Activated CD8-positive, alpha-beta memory T cell treated with anti-CD3 and anti-CD28 coated beads for 36 hours (primary cell): ENCODE data around the gene SLC41A3. TPM values are rescaled to one million over a fixed set of nuclear protein-coding genes. Genes with fewer than 3 reads are reported as not detected.
"Not testable (repeated sequence)": the region's sequence is repeated elsewhere in the genome, so short reads cannot be mapped to it uniquely, and the experiment has no call there.

Source experiments
- CTCF ChIA-PET: fragments of 350-600 bp; sonication (Branson Sonifier 250); formaldehyde crosslinking; loops from one replicate; lab custom pipeline; 2021; ENCODE audit warnings: antibody characterized with exemption; lab: Charles Lee
- POLR2A ChIA-PET: fragments of 350-600 bp; sonication (Branson Sonifier 250); formaldehyde crosslinking; loops from one replicate; lab custom pipeline; 2021; ENCODE audit warnings: antibody characterized with exemption; lab: Charles Lee
- total RNA-seq, 2 experiments: library from RNA; stranded (reverse); gene quantifications; one replicate each; pipeline ENCODE4 v1.2.3, GENCODE V29; 2021

SLC41A3 gene
- total RNA-seq, 2 experiments from 2014 or later = 27.8 to 29.1 TPM

DNA sequence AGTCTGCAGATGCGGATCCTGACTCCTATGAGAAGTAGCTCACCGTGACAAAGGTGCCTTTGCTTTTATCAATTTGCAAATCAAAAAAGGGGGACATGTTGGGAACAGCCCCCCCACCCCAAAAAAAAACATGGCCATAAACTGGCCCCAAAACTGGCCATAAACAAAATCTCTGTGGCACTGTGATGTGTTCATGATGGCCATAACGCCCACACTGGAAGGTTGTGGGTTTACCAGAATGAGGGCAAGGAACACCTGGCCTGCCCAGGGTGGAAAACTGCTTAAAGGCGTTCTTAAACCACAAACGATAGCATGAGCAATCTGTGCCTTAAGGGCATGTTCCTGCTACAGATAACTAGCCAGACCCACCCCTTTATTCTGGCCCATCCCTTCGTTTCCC, 12.3 kb upstream of the SLC41A3 start:
- CTCF ChIA-PET, POLR2A ChIA-PET: not testable (repeated sequence)

DNA sequence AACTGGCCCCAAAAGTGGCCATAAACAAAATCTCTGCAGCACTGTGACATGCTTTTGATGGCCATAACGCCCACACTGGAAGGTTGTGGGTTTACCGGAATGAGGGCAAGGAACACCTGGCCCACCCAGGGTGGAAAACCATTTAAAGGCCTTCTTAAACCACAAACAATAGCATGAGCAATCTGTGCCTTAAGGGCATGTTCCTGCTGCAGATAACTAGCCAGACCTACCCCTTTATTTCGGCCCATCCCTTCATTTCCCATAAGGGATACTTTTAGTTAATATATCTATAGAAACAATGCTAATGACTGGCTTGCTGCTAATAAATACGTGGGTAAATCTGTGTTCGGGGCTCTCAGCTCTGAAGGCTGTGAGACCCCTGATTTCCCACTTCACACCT, 8.2 kb upstream of the SLC41A3 start:
- CTCF ChIA-PET, POLR2A ChIA-PET: not testable (repeated sequence)

DNA sequence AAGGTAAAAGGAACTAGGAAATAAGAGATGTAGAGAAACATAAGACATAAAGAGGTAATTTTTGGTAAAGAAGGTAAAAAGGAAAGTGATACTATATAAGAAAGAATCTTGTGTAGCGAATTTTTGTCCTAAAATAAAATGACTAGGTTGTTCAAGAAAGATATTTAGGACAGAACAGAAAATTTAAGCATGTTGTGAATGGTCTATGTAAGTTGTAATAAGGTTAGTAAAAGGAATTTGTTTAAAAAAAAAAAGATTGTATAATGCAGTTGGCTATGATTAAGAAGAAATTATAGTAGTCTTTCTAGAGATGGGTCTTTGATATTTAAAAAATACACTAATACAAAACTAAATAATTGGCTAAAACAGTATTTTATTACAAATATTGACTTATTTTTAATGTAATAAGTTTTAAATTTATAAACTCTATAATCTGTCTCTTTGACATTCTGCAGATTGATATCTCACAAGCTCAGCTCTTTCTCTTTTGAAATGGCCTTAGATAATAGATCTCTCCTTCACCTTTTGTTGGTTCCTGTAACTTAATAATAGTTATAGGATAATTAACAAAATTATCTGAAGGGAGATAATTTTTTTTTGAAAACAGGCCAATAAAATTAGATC, 3.7 kb upstream of the SLC41A3 start:
- ChIA-PET POLR2A (no interaction called here), CTCF (no interaction called here)

DNA sequence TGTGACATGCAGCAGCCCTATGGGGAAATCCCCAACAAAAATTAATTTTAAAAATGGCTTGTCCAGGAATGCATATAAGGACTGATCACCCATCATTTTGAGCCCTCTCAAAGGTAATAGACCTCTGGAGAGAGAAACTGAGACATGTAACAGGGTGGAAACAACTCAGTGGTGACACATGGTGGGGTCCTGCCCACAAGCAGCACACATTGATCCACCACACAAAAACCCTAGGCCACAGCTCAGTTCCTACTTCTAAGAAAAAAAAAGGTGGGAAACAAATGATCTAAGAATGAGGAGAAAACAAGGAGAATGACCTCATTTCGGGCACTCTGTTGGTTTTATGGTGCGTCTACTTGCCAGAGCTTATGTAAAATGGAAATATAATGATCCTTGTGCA, 1.9 kb upstream of the SLC41A3 start:
- ChIA-PET POLR2A (no interaction called here), CTCF (no interaction called here)

DNA sequence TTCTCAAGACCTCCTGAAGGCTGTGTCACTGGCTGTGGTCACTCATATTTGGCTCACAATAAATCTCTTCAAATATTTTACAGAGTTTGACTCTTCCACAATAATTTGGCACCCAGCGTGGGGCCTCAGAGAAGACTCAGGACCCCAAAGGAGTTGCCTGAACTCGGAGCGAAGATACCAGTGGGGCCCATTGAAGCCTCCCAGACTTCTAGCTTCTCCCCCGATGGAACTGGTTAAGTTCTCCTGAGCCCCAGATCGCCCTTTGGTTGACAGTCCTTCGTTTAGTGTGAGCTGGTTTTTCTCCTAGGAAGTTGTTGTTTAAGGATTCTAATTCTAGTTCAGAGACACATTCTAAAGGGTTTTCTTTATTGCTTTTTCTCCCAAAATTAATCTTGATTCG, 1.4 kb upstream of the SLC41A3 start:
- POLR2A ChIA-PET = no interaction called here
- CTCF ChIA-PET = no interaction called here

DNA sequence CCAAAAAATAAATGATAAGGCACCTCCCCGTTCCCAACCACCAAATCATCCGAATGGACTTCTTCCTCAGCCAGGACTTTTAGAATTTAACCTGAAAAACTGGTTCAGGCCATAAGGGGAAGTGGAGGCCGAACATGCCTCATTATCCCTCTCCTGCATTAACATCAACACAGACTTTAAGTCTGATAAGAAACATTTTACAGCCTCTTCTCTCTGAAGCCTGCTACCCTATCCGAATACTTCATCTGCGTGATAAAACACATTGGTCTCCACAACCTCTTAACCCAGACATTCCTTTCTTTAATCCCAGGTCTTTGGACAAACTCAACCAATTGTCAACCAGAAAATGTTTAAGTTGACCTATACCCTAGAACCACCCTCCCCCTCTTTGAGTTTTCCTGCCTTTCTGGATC, 850 bp upstream of the SLC41A3 start:
- POLR2A ChIA-PET = interaction anchor here (1.4 kb wide), 1 partner anchor 168 kb away, joined by 5 read pairs; no protein-coding TSS in a partner anchor

DNA sequence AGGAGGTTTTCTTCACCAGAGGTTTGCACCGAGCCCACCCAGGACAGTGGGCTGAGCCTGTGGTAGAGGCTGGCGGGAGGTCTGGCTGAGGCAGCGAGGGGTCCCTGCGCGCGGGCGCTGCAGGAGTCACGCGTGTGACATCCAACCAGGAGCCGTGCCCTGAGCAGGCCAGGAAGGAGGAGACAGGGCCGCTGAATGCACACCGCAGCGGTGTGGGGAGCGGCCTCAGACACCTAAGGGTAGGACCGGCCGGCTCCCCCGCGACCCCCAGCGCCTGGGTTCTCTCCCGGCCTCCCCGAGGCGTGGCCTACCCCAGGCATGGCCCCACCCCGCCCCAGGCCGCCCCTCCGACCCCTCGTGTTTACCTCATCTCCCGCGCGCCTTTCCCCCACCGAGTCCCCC, 412 bp downstream of the SLC41A3 start:
- ChIA-PET CTCF (no interaction called here), POLR2A (interaction anchor here (1.4 kb wide), 1 partner anchor 167 kb away, joined by 5 read pairs; no protein-coding TSS in a partner anchor)

More for the DNA sequence above, 850 bp upstream of the SLC41A3 start:
- CTCF ChIA-PET = no interaction called here

DNA sequence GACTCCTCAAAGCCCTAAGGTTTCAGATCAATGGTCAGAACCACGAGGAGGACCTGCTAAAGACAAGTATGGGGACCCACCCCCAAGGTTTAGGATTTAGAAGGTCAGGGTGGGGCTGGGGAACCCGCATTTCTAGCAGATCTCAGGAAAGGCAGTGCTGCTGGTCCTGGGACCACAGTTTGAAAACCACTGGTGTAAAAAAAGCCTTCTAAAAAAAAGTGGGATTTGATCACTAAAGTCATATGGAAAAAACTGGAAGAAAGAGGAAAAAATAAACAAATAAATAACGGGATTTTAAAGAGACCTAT, 832 bp downstream of the SLC41A3 start:
- ChIA-PET CTCF (no interaction called here), POLR2A (no interaction called here)

DNA sequence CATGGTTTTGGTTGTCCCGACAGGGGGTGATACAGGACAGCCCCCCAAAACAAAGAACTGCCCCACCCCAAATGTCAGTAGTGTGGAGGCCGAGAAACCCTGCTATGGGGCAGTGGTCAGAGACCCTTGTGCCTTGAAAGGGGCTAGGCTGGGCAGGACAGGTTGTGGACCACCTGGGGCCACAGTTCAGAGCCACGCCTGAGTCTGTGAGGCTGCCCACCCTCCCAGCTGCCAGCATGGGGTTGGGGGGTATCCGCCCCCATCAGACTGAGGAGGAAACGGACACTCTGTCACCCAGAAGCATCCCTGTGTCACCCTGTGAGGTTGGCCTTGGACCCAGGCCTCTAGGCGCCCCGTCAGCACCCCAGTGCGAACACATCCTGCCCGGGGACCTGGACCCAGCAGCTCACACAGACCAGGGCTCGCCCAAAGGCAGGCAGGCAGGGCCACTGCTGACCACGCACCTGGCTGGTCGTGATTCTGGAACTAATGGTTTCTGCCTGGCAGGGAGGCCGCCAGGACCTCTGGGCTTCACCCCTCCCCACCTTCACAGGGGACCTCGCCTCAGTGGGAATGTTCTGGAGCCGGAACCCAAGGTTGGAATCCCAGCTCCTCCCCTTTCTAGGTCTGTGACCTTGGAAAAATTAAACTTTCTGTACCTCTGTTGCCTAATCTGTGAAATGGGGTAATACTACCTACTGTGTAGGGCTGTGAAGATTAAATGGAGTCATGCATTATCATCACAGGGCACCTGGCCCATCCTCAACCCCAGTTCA, 1.4 kb downstream of the SLC41A3 start:
- ChIA-PET POLR2A (no interaction called here), CTCF (no interaction called here)

DNA sequence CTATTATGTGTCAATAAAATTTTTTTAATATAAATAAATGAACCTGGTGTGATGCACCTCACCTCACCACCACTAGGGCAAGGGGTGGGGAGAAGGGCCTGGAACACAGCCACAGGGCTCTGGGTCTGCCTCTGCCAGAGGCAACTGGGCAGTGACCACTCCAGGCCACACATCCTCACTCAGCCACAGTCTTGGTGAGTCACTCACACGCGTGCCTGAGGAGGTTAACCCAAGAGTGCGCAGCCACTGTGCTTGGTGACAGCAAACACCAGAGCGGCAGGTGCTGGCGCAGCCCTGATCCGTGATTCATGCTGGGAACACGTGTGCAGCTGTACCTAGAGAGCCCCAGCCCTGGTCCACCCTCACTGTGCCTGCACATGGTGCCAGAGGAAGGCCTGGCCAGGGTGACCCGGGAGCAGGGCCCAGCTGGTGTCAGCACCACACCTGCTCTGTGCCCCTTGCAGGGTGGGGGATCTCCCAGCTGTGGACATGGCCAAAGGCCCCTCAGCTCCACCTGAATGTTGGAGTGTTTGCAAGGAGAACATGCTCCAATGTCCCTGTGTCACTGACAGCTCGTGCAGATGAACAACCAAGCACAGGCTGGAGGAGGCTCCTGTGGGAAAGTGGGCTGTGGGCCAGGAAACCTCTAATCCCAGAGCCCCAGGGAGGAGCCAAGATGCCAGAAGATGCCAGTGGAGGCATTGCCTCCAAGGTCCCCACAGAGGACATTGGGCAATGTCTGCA, 2.1 kb downstream of the SLC41A3 start:
- ChIA-PET POLR2A (no interaction called here), CTCF (no interaction called here)

DNA sequence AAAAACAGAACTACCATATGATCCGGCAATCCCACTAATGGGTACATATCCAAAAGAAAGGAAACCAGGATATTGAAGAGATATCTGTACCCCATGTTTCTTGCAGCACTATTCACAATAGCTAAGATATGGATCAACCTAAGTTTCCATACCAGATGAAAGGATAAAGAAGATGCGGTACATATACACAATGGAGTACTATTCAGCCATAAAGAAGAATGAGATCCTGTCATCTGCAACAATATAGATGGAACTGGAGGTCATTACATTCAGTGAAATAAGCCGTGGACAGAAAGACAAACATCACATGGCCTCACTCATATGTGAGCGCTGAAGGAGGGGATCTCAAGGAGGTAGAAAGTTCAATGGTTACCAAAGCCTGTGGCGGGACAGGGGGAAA, 3.0 kb downstream of the SLC41A3 start:
- CTCF ChIA-PET = no interaction called here
- POLR2A ChIA-PET = no interaction called here

DNA sequence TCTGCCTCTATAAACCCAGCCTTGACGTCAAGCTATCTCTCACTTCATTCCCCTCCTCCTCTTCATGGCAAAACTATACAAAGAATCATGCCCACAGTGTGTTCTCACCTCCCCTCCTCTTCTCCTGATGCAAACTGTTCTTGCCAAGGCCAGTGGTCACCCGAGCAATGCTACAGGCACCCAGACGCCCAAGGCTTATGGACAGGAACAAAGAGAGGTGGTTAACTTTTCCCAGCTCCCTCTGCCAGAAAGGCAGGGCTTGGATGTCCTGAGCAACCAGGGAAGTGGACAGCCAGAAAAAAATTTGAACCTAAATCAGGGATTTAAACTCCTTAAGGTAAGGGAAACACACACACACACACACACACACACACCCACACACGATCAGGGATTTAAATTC, 5.1 kb downstream of the SLC41A3 start:
- POLR2A ChIA-PET = no interaction called here
- CTCF ChIA-PET = no interaction called here

DNA sequence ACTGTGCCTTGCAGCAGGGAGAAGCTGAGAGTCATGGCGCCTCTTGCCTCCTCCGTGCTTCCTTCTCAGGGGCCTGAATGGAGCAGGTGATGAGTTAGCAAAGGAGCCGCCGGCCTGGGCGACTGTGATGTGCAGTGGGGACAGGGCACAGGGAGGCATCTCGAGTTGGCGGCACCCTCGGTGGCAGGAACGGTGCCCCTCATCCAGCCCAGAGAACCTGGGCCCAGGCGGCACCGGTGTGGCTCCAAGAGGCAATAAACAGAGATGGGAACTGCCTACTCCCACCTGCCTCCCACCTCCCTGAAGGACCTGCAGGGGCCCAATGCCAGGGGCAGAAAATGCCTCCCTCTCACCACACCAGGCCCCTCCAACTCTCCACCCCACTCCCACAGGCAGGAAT, 6.2 kb downstream of the SLC41A3 start:
- ChIA-PET POLR2A (no interaction called here), CTCF (no interaction called here)

DNA sequence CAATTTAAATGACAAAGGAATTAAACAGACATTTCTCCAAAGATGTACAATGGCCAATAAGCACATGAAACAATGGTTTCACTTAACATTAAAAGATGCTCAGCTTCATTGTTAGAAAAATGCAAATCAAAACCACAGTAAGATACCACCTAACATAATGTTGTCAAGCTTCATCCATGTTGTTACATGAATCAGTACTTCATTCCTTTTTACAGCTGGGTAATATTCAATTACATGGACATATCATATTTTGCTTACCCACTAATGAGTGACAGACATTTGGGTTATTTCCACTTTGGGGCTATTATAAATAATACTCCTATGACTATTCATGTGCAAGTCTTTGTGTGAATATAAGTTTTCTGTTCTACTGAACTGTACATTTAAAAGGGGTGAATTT, 7.8 kb downstream of the SLC41A3 start:
- ChIA-PET POLR2A (no interaction called here), CTCF (no interaction called here)

DNA sequence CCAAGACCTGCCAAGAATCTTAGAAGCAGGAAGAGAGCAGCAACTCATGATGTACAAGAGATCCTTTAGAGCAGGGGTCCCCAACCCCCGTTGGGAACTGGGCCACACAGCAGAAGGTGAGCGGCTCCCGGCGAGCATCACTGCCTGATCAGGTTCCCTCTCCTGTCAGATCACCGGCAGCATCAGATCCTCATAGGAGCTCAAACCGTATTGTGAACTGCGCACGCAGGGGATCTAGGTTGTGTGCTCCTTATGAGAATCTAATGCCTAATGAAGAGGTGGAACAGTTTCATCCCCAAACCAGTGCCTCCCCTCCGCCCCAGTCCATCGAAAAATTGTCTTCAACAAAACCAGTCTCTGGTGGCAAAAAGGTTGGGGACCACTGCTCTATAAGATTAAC, 13.8 kb downstream of the SLC41A3 start:
- POLR2A ChIA-PET = no interaction called here

DNA sequence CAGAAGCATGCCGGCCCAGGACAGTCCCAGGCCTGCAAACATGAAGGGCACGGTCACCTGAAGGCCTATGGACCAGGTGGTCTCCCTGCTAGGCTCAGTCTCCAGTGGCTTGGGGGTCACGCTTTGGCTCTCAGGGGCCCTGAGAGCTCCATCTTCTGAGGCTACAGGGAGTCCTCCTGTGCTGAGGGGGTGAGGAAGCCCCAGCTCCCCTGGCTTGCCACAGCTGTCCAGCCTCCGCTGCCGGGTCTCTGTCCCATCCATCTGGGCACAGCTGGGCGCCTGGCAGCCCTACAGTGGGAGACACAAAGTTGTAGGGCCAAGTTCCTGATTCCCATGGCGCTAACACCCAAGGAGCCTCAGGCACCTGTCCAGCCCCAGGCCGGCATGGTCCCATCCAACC, 16.0 kb downstream of the SLC41A3 start:
- CTCF ChIA-PET = no interaction called here
- POLR2A ChIA-PET = no interaction called here

More for the DNA sequence above, 13.8 kb downstream of the SLC41A3 start:
- CTCF ChIA-PET = no interaction called here

DNA sequence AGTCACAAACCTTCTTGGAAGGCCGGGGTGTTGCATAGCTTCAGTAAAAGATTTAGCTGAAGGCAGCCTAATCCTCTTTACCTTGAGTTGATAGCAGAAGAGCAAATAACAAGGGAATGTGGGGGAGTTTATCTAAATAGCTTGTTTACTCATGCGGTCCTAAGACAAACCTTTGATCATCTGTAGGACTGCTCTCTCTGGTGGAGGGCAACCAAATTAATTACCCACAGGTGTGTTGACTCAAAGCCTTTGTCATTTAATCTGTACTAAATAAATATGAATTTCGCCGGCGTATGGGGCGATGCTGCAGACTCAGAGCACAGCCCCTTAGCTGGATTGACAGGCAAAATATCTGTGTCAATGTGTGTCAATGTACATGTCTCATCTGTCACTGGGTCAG, 17.2 kb downstream of the SLC41A3 start:
- POLR2A ChIA-PET, CTCF ChIA-PET: not testable (repeated sequence)

DNA sequence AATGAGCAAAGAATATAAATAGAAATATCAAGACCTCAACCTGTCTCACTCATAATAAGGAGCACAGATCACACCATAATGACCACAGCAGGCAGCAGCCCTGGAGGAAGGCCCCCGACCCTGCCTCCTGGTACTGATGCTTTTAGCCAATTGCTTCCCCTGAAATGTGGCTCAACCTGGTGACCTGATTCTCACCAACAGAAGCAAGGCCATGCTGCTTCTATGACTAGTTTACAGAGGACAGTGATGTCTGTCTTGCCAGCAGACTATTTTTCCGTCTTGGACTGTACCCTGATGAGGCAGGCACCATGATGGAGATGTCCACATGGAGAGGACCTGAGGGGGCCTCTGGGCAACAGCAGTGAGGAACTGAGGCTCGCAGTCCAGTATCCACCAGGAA, 18.0 kb downstream of the SLC41A3 start:
- POLR2A ChIA-PET = no interaction called here
- CTCF ChIA-PET = no interaction called here

DNA sequence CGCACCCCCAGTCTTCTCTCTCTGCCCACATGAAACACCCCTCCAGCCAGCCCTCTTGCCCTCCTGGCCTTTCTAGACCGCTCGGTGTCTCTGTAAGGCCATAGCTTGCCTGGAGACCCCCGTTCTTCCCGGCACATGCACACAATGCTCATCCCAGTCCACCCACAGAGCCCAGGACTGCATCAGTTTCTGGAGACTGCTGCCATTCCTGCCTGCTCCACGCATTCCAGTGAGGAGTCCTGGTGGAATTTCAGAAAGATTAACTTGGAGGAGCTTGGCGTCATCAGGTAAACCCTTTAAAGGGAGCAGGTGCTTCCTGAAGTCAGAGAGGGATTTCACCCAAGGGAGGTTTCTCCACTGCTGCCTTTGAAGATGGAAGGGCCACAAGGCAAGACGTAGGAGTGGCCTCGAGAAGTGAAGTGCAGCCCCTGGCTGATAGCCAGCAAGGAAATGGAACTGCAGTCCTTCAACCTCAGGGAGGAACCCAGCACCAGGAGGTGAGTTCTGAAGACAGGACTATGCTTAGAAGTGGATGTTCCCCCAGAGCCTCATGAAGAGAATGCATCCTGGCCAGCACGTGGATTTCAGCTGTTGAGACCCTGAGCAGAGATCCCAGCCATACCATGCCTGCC, 19.2 kb downstream of the SLC41A3 start:
- ChIA-PET POLR2A (no interaction called here), CTCF (no interaction called here)

DNA sequence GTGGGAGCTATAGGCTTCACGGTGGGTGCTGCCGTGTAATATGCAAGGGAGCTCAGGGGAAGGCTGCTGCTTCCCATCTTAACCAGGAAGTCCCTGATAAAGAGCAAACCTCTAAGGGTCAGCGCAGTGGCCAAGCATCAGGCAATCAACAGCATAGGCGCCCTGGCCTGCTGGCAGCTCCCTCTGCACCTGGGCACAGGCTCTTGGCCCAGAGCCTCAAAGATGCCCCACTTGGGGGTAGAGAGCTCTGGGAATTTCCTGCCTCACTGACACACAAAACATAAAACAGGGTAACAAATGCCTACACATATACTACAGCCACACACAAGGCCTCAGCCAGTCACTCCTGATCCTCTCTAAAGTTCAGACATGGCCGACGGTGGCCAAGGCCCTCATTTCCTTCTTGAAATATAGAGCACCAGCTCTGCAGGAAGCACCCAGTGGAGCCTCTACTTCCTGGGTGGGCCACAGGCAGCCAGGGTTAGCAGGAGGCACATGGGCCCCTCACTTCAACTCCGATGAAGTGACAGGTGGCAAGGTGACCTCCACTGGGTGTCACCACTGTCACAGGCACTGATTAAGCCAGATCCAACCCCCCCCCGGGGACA, 20.5 kb downstream of the SLC41A3 start:
- CTCF ChIA-PET = no interaction called here
- POLR2A ChIA-PET = no interaction called here
